ENCODE results near the gene MST1R.
"Not testable (repeated sequence)": the region's sequence is repeated elsewhere in the genome, so short reads cannot be mapped to it uniquely, and the experiment has no call there.

MST1R gene

DNA sequence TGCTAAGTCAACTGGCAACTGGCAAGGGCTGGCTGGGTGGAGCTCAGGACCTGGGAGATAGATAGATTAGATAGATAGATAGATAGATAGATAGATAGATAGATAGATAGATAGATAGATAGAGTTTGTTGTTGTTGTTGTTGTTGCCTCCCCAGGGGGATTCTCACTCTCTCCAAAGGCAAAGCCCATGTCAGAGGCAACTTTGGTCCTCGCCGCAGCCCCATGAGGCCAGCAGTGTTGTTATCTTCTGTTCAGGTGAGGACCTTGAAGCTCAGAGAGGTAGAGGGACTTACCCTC, 7.4 kb upstream of the MST1R start:
- DNase-seq: no peak

DNA sequence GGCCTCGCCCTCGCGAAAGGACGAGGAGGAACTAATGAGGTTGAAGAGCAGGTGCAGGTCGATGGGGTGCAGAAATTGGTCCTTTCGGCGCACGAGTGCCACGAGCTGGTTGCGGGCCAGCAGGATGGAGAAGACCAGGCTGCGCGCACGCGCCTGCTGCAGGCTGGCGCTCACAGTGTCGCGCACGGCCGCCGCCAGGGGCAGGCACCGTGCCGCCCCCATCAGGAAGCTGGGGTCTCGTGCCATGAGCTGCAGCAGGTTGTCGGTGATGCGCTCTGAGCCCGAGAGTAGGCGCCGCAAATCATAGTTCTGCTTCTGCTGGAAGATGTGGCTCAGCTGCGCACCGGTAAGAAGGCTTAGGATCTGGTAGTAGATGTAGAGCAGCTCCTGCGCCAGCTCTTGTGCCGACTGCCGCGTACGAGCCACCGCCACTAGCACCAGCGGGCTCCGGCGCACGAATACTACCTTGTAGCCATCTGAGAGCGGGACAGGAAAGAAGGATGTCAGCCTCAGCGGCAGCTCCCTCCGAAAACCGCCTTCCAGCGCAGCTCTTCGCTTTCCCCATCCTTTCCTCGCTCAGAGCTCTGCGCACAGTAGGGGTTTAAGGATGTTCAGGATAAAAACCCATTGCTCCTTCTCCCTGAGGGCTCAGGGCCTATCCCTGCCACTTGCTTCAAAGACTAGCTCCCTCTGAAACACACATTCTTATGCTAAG, 6.9 kb upstream of the MST1R start:
- no peak for DNase-seq

DNA sequence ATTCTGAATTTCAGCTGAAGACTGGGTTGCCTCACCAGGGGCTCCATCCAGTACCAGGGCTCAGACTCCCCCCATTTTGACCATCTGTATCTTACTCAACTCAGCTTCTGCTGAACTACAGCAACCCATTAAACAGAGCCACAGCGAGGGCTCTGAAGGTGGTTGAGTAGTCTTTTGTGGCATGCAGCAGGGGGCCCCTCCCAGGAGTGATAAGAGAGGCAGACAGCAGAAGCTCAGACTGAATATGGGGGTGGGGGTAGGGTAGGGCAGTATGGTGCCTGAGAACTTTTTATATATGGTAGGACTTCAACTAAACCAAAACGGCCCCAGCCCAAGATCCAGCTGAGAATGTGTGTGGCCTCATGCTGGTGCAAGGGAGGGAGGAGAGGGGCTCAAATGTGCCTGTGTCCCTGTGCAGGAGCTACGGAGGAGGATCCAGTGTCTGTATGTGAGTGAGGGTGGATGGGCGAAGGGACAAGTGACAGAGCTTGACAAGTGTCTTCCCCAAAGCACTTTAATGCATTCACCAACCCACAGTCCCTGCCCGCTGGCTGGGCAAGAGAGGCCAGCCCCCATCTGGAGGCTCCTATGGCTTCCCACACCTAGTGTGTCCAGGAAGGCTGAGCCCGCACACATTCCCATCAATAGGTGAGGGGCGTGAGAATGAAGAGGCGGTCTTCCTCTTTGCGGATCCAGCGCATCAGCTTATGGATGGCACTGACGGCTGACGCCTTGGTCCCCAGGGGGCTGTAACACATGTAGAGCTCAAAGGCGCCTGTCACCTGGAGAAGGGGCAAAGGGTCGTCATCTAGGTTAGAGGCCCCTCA, 4.9 kb upstream of the MST1R start:
- no peak for DNase-seq

DNA sequence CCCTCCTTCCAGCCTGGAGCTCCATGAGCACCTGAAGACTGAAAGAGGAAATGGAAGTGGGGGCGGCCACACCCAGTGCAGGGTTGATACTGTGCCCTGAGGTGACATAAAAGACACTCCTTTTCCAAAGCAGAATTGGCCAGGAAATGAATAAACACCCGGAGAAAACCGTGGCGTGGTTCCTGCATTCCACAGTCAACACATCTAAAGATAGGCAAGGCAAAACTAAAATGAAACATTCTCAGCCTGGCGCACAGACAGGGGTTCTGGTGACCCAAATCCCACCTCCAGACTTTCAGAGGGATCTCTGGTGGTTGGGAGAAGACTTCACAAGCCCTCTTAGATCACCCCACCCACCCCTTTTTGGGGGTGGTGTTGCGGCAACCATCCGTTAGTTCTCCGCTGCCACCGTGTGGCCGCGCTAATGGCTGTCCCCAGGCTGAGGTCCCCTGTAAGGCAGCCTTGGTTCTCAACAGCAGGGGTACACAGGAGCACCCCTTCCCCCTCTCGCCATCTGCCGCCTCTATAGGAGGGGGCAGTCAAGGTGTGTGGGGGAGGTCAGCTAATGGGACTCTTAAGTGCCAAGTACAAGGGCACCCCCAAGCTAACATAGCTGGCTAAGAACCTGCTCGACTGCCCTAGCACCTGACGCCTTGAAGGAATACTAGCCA, 2.5 kb upstream of the MST1R start:
- DNase-seq: peak; percentile 60

DNA sequence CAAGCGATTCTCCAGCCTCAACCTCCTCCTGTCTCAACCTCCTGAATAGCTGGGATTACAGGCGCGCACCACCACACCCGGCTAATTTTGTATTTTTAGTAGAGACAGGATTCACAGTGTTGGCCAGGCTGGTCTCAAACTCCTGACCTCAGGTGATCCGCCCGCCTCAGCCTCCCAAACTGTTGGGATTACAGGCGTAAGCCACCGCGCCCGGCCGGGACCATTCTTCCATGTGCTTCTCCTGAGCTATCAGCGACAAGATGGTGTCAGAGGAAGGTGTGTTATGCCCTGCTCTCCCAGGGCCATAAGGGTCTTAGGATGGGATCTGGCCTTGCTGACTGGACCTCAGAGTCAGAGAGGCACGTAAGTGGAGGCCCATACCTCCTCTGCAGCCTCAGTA, 775 bp upstream of the MST1R start:
- DNase-seq: not testable (repeated sequence)

DNA sequence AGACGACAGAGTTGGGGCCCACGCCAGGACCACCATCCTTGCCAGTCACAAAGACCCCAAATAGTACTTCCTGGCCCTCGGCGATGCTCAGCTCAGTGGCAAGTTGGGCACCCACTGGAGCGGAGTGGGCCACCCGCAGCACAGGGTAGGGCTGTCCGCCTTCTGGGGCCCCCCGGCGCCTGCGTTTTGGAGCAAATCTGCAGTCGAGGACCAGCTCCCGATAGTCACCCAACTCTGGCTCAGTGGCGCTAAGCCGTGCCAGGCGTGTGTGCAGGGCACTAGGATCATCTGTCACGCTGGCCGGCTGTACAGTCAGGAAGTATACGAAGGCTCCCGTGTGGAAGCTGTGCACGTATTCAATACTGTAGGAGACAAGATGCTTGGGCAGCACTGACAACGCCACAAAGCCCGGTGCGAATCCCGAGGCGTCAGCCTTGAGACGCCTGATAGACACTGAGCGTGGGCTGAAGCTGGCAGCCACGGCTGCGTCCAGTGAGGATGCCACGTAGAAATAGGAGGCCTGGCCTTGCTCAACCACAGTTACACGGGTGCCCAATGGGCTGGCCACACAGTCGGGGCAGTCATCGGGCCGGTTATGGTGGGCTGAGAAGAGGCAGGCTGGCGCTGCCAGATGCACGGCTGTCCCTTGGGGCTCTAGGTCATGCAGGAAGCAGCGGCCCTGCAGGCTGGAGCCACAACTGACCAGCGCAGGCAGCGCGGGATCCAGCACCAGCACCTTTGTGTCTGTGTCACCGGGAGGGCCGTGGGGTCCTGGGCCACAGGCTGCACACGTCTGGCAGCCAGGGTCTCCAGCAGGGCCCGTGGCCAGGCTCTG, 945 bp downstream of the MST1R start:
- no peak for DNase-seq

DNA sequence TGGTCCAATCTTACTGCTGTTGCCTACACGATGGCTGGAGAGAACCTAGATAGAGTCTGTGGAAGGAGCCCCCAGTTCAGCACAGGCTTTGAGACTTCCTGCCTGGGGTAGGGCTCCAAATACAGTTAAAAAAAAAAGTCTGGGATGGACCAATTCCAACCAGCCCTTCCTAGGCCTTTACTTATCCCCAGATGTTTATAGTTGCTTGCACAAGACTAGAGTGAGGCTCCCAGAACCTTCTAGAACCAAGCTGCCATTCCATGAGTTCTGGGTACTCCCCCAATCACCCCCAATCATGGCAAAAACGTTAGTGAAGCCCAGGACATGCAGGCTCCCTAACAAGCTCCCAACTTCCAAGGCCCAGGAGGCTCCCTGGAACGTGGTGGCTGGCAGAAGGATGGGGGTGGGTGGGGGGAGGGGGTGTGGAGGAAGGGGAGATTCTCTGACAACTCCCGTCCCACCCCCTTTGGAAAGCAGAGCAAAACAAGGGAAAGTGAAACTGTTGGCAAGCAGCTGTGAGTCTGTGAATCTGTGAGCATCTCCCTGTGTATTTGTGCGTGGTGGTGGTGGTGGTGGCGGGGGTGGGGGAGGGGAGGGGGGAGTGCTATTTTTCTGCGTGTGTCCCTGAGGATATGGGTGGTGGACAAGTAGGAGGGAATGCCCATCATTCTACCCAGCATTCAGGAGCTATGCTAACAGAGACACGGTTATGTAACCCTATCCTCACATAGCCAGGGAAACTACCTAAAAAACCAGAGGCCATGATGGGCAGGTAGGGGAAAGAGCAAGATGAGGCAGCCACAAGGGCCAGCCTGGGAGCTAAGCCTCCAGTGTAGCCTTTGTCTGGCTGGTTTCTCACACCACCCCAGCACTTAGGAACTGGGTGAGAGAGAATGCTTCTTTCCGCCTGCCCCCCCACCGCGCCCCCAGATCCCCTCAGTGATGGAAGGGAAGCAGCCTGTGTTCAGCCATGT, 2.0 kb downstream of the MST1R start:
- no peak for DNase-seq

DNA sequence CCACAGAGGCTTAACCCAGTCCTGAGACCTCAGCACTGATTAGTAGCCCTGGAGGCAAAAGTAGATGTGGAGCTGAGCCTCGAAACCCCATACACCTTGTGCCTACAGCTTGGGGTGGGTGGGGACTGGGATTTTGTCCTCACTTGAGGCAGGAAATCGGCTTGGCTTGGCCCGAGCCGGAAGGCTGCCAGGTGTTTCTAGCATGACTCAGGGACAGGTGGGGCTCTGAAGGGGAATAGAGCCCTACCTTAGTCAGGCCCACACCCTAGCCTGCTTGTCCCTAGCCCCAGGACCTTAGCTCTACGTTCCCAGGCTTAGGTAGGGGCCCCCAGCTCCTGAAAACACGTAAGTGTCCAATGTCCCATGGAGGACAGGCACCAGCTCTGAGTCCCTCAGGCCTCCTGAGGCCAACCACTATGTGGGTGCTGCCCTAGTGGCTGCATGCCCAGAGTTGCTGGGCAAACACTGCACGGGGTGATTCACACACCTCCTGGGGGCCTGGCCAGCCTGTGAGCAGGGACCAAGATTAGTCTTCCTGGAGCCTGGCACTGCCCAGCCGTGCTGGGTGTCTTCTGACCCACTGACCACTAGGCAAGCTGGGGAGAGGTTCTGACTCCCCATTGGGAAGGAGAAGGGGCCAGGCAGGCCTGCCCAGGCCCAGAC, 3.1 kb downstream of the MST1R start:
- no peak for DNase-seq

DNA sequence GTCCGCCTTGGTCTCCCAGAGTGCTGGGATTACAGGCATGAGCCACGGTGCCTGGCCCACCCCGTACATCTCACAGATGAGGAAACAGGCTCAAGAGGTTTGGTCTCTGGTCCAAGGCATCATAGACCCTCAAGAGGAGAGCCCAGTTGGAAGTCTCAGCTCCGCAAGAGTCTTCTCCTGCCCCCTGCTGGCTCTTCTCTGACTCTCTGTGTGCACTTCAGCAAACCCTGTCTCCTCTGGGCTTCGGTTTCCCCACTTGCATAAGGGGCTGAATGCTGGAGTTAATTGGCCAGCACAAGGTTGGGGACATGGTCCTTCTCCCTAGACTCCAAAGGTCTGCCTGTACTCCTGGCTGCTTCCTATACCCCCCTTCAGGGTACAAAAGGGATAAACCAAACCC, 3.9 kb downstream of the MST1R start:
- no peak for DNase-seq

DNA sequence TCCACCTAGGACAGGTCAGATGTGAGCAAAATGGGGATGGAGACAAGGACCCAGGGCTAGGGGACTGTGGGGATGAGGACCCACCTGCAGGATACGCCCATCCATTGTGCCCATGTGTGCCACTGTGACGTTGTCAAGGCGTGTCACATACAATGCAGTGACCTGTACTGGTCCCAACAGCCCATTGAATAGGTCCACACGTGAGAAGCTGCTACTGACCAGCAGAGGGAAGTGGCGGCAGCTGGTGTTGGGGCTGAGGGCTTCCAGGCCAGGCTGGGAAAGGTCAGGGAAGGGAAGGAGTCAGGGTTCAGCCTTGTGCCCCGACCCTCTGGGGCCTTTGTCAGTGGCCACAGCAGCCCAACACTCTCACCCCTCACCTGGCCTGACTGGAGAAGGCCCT, 4.7 kb downstream of the MST1R start:
- DNase-seq: no peak

DNA sequence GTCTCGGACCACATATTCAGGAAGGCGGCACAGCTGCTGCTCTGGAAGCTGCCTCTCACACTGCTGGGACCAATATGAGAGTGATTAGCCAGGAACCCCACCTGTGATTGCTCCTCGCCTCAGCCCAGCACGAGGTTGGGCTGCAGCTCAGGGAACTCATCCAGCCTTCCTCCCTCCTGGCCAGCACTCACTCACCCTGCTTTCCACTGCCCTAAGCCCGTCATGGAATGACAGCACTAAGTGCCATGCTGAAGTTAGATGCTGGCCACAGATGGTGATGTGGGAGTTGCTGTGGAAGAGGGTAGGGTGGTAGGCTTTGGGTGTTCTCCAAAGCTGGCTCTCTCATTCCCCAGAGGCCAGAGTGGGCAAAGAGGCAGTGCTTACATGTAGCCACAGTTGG, 7.3 kb downstream of the MST1R start:
- DNase-seq: no peak

DNA sequence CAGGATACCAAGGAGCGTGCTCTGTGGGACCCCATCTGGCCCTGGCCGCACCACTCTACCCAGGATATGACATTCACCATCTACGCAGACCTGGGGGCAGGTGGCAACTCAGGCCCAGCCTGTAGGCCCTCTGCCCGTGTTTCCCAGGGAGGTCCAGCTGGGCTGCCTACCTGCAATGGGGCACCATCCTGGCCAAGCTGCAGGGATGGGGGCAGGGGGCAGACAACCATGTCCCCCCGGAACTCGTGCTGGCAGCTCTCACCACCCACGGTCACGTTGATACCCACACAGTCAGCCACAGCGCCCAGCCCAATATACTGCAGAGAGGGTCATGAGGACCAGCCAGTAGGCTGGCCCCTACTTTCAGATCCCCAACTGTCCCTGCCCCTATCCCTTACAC, 7.9 kb downstream of the MST1R start:
- no peak for DNase-seq

DNA sequence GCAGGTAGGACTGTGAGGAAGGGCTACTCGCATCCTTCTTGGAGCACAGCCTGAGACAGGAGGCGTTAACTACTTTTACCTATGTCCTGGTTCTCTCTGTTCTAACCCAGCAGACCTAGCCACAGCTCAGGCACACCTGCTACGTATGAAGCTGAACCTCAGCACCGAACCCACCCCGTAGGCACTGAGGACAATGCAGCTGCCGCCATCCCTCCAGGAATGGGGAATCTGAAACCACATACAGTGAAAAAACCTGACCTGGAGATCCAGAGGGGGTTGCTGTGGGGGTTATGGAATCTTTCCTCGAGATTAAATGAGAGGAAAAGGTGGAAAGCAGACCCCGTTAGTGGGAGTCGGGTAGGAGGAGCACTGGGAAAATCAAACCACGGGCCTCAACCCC, 14.4 kb downstream of the MST1R start:
- DNase-seq: no peak

DNA sequence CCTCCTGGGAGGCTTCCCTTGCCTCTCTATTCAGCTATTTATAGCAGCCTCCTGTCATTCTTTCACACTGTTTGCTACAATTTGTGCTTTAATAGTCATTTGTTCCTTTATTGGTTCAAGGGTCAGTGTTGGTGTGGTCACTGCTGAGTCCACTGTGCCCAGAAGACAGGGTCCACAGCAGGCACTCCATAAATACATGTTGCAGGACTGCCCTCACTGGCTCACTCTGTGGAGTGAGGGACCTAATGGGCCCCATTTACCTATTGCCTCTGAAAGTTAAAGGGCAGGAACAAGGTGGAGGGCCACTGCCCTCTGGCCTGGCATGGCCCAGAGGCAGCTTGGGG, 16.8 kb downstream of the MST1R start:
- no peak for DNase-seq

DNA sequence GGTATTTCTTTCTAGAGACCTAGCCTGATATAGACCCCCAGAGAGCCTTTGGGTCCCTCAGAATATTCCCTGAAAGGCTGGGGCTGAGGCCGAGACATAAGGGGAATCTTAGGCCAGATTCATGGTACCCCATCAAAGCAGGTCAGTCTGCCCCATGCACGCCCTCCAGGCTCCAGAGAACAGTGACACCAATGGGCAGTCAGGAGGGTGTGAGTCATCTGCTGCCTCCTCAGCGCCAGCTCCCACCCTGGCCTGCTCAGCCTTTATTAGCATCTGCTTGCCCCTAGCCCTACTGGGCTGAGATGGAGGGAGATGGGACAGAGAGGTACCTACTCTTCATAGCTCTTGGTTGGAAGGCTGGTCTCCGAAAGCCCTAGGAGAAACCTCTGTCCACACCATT, 19.7 kb downstream of the MST1R start:
- no peak for DNase-seq

DNA sequence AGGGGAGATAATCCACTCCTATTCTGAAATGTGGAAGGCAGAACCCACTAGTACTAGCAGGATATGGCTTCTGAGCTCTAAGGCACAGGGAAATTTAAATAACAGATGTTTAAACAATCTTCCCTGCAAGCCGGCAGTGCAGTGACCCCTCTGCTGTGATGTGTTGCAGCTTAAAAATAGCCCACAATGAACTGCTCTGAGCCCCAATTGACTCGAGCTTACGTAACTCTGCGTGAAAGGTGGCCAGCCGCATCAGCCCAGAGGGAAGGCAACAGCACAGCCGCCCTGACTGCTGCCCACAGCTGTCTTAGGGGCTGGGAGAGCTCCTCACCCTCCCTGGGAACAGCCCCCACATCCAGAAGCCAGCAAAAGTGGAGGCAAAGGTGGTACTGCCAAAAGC, 21.5 kb downstream of the MST1R start:
- DNase-seq: no peak

DNA sequence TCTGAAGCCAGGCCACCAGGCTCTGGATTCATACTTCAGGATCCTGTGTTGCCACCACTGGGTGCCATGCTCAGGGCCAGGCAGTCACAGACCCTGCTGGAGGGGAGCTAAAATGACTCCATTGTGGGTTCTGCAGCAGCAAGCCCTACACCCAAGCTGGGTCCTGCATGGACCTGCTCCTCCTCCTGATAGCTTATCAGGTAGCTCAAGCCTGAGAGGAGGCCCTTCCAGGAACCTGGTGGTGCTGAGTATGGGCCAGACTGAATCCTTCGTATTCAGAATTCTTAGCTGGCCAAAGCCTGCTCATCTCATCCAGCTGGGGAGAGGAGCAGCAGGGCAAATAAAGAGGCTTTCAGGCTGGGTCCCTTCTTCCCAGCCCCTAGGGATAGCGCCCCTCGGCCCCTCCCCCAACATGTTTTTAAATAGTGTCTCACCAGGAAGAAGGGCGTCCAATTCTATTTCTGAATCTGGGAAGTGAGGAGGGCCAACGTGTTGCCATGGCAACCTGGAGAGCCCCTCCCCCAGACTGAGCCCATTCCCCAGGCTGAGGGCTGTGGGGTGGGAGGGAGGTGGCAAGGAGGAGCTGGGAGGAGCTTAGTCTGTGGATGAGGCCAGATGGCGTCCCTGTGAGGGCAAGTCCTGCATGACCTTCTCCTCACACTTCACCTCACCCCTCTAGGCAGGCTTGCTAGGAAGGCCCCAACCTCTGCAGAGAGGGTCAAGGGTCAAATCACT, 22.9 kb downstream of the MST1R start:
- DNase-seq: no peak

DNA sequence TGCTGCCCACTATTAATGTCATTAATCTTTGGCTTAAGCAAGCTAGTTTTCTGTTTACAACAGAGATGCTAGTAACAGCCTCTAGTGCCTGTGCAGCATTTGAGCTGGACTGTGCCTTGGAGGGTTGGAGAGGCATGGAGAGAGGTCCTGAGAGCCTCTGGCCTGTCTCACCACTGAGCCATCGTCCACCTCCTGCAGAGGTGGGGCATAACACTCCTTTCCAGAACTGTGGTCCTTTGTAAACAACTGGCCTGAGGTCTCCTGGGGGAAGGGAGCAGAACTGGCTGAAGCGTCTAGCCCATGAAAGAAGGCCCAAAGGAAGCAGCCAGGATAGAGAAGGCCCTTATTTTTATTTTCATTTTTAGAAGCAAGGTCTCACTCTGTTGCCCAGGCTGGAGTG, 24.0 kb downstream of the MST1R start:
- no peak for DNase-seq

DNA sequence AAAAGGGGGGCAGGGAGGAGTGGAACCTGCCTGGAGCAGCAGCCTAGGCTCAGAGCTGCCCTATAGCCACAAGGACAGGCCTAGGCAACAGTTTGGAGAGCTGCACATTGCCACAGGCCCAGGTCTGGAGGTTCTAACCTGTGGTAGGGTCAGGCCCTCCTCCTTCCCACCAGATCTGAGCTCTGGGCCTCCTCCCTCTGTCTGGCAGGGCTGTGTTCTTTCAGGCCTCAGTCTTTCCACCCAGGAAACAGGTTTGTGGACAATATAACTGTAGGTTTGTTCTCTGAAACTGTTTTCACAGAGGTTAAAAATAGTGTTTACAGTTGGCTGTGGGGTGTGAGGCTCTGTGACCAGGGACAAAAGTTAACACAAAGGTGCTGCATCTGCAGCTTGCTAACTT, 25.0 kb downstream of the MST1R start:
- no peak for DNase-seq

DNA sequence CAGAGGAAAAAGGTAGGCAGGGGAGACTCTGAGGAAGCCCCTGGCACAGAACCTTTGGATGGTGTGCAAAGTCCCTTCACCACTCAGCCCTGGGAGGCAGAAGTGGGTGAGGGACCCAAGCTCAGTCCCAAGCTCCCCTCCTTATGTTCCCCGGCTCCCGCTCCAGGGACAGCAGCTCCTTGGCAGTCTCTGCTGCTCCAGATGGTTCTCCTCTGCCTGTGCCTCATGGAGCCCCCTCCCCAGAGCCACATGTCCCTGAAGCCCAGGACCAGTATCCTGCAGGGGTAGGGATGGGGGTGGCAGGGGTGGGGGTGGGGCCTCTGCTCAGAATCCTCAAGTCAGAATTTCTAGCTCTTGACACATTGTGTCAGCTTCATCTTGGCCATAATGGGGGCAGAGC, 26.0 kb downstream of the MST1R start:
- DNase-seq: no peak

DNA sequence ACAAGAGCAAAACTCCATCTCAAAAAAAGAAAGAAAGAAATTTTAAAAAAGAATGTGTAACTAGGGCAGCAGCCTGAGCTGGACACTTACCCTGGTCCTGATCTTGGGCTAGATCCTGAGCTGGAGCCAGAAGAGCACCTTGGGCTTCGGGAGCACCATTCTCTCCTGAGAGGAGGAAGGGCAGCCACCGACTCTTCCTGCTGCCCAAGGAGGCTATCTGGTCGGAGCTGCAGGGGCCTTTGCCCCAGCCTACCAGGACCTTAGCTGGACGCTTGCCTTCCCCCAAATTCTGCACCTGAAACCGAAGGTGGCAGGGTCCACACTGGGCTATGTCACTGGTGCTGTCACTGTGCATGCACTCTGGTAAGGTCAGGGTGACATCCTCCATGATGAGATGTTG, 27.1 kb downstream of the MST1R start:
- no peak for DNase-seq
